ENCODE results near the gene RAP1A.

RAP1A gene

DNA sequence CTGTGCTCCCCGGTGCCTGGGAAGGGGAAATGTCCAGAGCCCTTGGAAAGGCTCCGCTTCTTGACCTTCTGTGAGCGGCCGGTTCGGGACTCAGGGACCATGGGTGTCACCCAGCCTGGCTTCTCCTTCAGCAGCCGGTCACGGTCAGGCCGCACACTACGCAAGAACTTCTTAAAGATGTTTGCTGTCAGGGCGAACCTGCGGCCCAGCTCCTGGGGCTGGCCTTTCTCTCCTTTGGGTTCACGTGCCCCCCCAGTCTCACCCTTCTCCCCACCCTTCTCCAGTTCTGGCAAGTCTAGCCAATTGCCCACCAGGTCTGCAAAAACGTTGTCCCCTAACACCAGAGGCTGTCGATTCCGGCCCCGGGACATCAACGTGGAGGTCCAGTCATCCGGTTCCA is 107.5 kb downstream of the RAP1A start:
- H3K9ac ChIP-seq (ENCODE audit: low read depth, low read length, poor library complexity, severe bottlenecking), result no peak overlapping the region
- no peak overlapping the region for H3K4me3 ChIP-seq (ENCODE audit: low read length, poor library complexity, severe bottlenecking)
- H3K27me3 ChIP-seq (ENCODE audit: insufficient read depth, low read length, poor library complexity, severe bottlenecking), result no peaks in the 10 kb centered on the region
- H3K9me2 ChIP-seq (replicated peaks; ENCODE audit: low read depth, low read length), result no peaks in the 10 kb centered on the region
- H3K4me1 ChIP-seq (ENCODE audit: insufficient read depth, low read length, poor library complexity, severe bottlenecking), result no peaks in the 10 kb centered on the region
- no peaks in the 10 kb centered on the region for H4K20me1 ChIP-seq (ENCODE audit: insufficient read depth, low read length, poor library complexity, severe bottlenecking)
- no peak overlapping the region for H2AFZ ChIP-seq (ENCODE audit: low read length)
- no peaks in the 10 kb centered on the region for H3K36me3 ChIP-seq (ENCODE audit: insufficient read depth, low read length)
- H3K79me2 ChIP-seq (ENCODE audit: insufficient read depth, low read length), result no peaks in the 10 kb centered on the region
- H3F3A ChIP-seq (ENCODE audit: low read depth), result no peaks in the 10 kb centered on the region
- TF ChIP-seq, protein P1, sequence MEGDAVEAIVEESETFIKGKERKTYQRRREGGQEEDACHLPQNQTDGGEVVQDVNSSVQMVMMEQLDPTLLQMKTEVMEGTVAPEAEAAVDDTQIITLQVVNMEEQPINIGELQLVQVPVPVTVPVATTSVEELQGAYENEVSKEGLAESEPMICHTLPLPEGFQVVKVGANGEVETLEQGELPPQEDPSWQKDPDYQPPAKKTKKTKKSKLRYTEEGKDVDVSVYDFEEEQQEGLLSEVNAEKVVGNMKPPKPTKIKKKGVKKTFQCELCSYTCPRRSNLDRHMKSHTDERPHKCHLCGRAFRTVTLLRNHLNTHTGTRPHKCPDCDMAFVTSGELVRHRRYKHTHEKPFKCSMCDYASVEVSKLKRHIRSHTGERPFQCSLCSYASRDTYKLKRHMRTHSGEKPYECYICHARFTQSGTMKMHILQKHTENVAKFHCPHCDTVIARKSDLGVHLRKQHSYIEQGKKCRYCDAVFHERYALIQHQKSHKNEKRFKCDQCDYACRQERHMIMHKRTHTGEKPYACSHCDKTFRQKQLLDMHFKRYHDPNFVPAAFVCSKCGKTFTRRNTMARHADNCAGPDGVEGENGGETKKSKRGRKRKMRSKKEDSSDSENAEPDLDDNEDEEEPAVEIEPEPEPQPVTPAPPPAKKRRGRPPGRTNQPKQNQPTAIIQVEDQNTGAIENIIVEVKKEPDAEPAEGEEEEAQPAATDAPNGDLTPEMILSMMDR (conservative IDR thresholded peaks at IDR 0.05; ENCODE audit: low read length), result no peak
- no peak for TF ChIP-seq EZH2phosphoT487 (IDR thresholded peaks at IDR 0.05; ENCODE audit: borderline replicate concordance)
- no peak overlapping the region for H3K4me2 ChIP-seq (ENCODE audit: low read depth, low read length, poor library complexity, severe bottlenecking)
- H3K9me3 ChIP-seq (ENCODE audit: insufficient read depth, low read depth, low read length), result no peaks in the 10 kb centered on the region

GRCh38 chr1:111729271-111729921 is 109.8 kb downstream of the RAP1A start:
- TF ChIP-seq EZH2phosphoT487 (IDR thresholded peaks at IDR 0.05; ENCODE audit: borderline replicate concordance), result no peak
- TF ChIP-seq, protein P1 (conservative IDR thresholded peaks at IDR 0.05; ENCODE audit: low read length), result no peak
- no peaks in the 10 kb centered on the region for H3K9me2 ChIP-seq (replicated peaks; ENCODE audit: low read depth, low read length)
- H4K20me1 ChIP-seq (ENCODE audit: insufficient read depth, low read length, poor library complexity, severe bottlenecking), result no peaks in the 10 kb centered on the region
- no peaks in the 10 kb centered on the region for H3K4me1 ChIP-seq (ENCODE audit: insufficient read depth, low read length, poor library complexity, severe bottlenecking)
- no peaks in the 10 kb centered on the region for H3K79me2 ChIP-seq (ENCODE audit: insufficient read depth, low read length)
- no peaks in the 10 kb centered on the region for H3K9me3 ChIP-seq (ENCODE audit: insufficient read depth, low read depth, low read length)
- no peak overlapping the region for H3K4me2 ChIP-seq (ENCODE audit: low read depth, low read length, poor library complexity, severe bottlenecking)
- H3F3A ChIP-seq (ENCODE audit: low read depth), result no peaks in the 10 kb centered on the region
- H3K36me3 ChIP-seq (ENCODE audit: insufficient read depth, low read length), result no peaks in the 10 kb centered on the region
- no peaks in the 10 kb centered on the region for H3K27me3 ChIP-seq (ENCODE audit: insufficient read depth, low read length, poor library complexity, severe bottlenecking)
- H2AFZ ChIP-seq (ENCODE audit: low read length), result no peak overlapping the region
- H3K4me3 ChIP-seq (ENCODE audit: low read length, poor library complexity, severe bottlenecking), result no peak overlapping the region
- no peak overlapping the region for H3K9ac ChIP-seq (ENCODE audit: low read depth, low read length, poor library complexity, severe bottlenecking)

- Histone ChIP-seq H3K9ac (ENCODE audit: low read depth, low read length, poor library complexity, severe bottlenecking) (no peak overlapping the region), H3F3A (ENCODE audit: low read depth) (no peaks in the 10 kb centered on the region), H3K79me2 (ENCODE audit: insufficient read depth, low read length) (no peaks in the 10 kb centered on the region), H3K9me2 (replicated peaks; ENCODE audit: low read depth, low read length) (no peaks in the 10 kb centered on the region), H2AFZ (ENCODE audit: low read length) (no peak overlapping the region), H4K20me1 (ENCODE audit: insufficient read depth, low read length, poor library complexity, severe bottlenecking) (no peaks in the 10 kb centered on the region), H3K9me3 (ENCODE audit: insufficient read depth, low read depth, low read length) (no peaks in the 10 kb centered on the region), H3K27me3 (ENCODE audit: insufficient read depth, low read length, poor library complexity, severe bottlenecking) (no peaks in the 10 kb centered on the region), H3K4me2 (ENCODE audit: low read depth, low read length, poor library complexity, severe bottlenecking) (no peak overlapping the region), H3K4me3 (ENCODE audit: low read length, poor library complexity, severe bottlenecking) (no peak overlapping the region), H3K36me3 (ENCODE audit: insufficient read depth, low read length) (no peaks in the 10 kb centered on the region), H3K4me1 (ENCODE audit: insufficient read depth, low read length, poor library complexity, severe bottlenecking) (no peaks in the 10 kb centered on the region)
- no peak for TF ChIP-seq EZH2phosphoT487 (IDR thresholded peaks at IDR 0.05; ENCODE audit: borderline replicate concordance)
- TF ChIP-seq, protein P1 (conservative IDR thresholded peaks at IDR 0.05; ENCODE audit: low read length), result no peak
These were observed 110.5 kb downstream of the RAP1A start for GRCh38 chr1:111729946-111730681.
